PC-9 (cell line): ENCODE measurements around the gene GDF7.

Source experiments
- EZH2 ChIP-seq: fragments of 200-600 bp; sonication (generic); IDR thresholded peaks from 2 replicates; pipeline ENCODE4 v1.8.0; 2017; ENCODE audit warnings: antibody characterized with exemption, low read depth
- TF ChIP-seq, protein P1 (sequence below): fragments of 200-600 bp; sonication (generic); conservative IDR thresholded peaks from 2 replicates; pipeline ENCODE4 v1.6.1; 2017; ENCODE audit warnings: mixed run types, antibody characterized with exemption, mild to moderate bottlenecking, moderate library complexity

DNA sequence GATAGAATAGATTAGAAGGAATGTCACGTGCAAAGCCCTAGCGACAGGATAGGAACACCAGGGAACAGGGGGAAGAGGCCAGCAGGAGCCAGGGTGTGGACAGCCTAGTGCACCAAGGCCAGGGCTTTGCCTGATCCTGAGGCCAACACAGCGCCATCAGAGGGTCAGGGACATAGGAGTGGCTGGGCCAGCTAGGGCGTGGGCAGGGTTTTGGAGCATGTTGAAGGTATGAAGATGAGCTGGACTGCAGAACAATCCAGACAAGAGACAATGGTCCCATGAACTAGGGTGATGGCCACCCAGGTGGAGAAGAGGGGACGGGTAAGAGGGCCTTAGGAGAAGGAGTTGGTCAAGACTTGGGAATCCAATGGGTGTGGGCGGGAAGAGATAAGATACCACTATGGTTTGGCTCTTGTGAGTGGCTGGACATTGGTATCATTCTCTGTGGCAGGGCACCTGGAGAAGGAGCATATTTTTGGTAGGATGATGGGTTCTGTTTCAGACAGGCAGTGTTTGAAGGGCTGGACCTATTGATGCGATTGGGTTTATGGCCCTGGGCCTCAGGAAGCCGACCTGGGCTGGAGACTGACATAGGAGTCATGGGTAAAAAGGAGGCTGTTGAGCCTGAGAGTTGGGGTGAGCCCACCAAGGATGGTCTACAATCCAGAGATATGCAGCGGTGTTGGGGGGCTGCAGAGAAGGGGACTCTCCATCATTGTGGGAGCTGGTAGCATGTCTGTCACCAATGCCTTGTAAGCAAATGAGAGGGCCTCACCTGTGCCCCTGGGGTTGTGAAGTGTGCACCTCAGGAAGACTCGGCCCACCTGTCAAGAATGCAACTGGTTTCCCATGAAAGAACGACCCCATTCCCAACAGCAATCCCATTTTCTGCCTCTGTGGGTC, 14.0 kb upstream of the GDF7 start:
- TF ChIP-seq, protein P1, sequence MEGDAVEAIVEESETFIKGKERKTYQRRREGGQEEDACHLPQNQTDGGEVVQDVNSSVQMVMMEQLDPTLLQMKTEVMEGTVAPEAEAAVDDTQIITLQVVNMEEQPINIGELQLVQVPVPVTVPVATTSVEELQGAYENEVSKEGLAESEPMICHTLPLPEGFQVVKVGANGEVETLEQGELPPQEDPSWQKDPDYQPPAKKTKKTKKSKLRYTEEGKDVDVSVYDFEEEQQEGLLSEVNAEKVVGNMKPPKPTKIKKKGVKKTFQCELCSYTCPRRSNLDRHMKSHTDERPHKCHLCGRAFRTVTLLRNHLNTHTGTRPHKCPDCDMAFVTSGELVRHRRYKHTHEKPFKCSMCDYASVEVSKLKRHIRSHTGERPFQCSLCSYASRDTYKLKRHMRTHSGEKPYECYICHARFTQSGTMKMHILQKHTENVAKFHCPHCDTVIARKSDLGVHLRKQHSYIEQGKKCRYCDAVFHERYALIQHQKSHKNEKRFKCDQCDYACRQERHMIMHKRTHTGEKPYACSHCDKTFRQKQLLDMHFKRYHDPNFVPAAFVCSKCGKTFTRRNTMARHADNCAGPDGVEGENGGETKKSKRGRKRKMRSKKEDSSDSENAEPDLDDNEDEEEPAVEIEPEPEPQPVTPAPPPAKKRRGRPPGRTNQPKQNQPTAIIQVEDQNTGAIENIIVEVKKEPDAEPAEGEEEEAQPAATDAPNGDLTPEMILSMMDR: no peak
- TF ChIP-seq EZH2: no peak
